HEK293 (cell line): ENCODE data around the gene NUP107.

Source experiments
- CTCF ChIA-PET: fragments of 350-600 bp; formaldehyde crosslinking; extraction: SDS; loops from one replicate; lab custom pipeline; 2021; ENCODE audit warnings: antibody characterized with exemption; lab: Yijun Ruan, JAX
- POLR2A ChIA-PET: fragments of 300-600 bp; formaldehyde crosslinking; extraction: SDS; loops from one replicate; lab custom pipeline; 2020; ENCODE audit warnings: antibody characterized with exemption, inconsistent platforms; lab: Yijun Ruan, JAX
- H3K27ac ChIP-seq: fragments of 200-500 bp; sonication (Bioruptor generic); 2 replicates; pipeline ENCODE4 v1.5.1; 2014; ENCODE audit warnings: low read depth, low read length, control low read depth, inconsistent platforms; ENCODE audit errors: extremely low read depth
- H3K36me3 ChIP-seq, 2 experiments: fragments of 200-500 bp in 1 of 2; sonication (Bioruptor generic) in 1 of 2; 1 replicate in 1 of 2; 2 replicates in 1 of 2; pipeline ENCODE4 v1.5.1; 2014 to 2017; ENCODE audit warnings: inconsistent platforms in 2 of 2, low read length in 2 of 2; ENCODE audit not compliant: control insufficient read depth in 2 of 2, insufficient read depth in 1 of 2
- H3K4me1 ChIP-seq: fragments of 200-500 bp; sonication (Bioruptor generic); 2 replicates; pipeline ENCODE4 v1.5.1; 2014; ENCODE audit warnings: mild to moderate bottlenecking, low read length, inconsistent platforms; ENCODE audit not compliant: control insufficient read depth, insufficient read depth
- H3K4me3 ChIP-seq: 2 replicates; pipeline ENCODE4 v1.5.1; 2011; ENCODE audit warnings: low read depth, mild to moderate bottlenecking, control low read depth, low read length, moderate library complexity
- H3K9me3 ChIP-seq: fragments of 200-500 bp; sonication (Bioruptor generic); 2 replicates; pipeline ENCODE4 v1.5.1; 2014; ENCODE audit warnings: low read depth, low read length, inconsistent platforms; ENCODE audit not compliant: control insufficient read depth, insufficient read depth
- BCL11B ChIP-seq: fragments of 450-650 bp; formaldehyde crosslinking; IDR thresholded peaks from 2 replicates; pipeline ENCODE4 v1.5.1; 2016; ENCODE audit warnings: low read depth, missing biosample characterization, missing genetic modification characterization
- ZBTB7A ChIP-seq: fragments of 450-650 bp; formaldehyde crosslinking; IDR thresholded peaks from 2 replicates; pipeline ENCODE4 v1.5.1; 2016; ENCODE audit warnings: low read depth, missing biosample characterization, missing genetic modification characterization
- ZFP69B ChIP-seq: fragments of 450-650 bp; formaldehyde crosslinking; IDR thresholded peaks from 2 replicates; pipeline ENCODE4 v1.5.1; 2016; ENCODE audit warnings: missing biosample characterization, missing genetic modification characterization
- ZIC2 ChIP-seq: fragments of 450-650 bp; formaldehyde crosslinking; IDR thresholded peaks from 2 replicates; pipeline ENCODE4 v1.5.1; 2016; ENCODE audit warnings: missing biosample characterization, missing genetic modification characterization
- ZNF140 ChIP-seq: fragments of 450-650 bp; formaldehyde crosslinking; IDR thresholded peaks from 2 replicates; pipeline ENCODE4 v1.5.1; 2016; ENCODE audit warnings: missing biosample characterization, missing genetic modification characterization
- ZNF155 ChIP-seq: fragments of 450-650 bp; formaldehyde crosslinking; IDR thresholded peaks from 2 replicates; pipeline ENCODE4 v1.5.1; 2016; ENCODE audit warnings: missing biosample characterization, missing genetic modification characterization
- ZNF214 ChIP-seq: fragments of 450-650 bp; formaldehyde crosslinking; IDR thresholded peaks from 2 replicates; pipeline ENCODE4 v1.5.1; 2017; ENCODE audit warnings: missing biosample characterization, mild to moderate bottlenecking, missing genetic modification characterization, borderline replicate concordance
- ZNF223 ChIP-seq: fragments of 450-650 bp; formaldehyde crosslinking; IDR thresholded peaks from 2 replicates; pipeline ENCODE4 v1.5.1; 2016; ENCODE audit warnings: missing biosample characterization, missing genetic modification characterization
- ZNF501 ChIP-seq: fragments of 450-650 bp; formaldehyde crosslinking; IDR thresholded peaks from 2 replicates; pipeline ENCODE4 v1.5.1; 2016; ENCODE audit warnings: missing biosample characterization, missing genetic modification characterization
- ZNF549 ChIP-seq: fragments of 450-650 bp; IDR thresholded peaks from 2 replicates; pipeline ENCODE4 v1.5.1; 2018; ENCODE audit warnings: missing biosample characterization, missing genetic modification characterization, mild to moderate bottlenecking, inconsistent platforms, moderate library complexity
- ZNF623 ChIP-seq: fragments of 450-650 bp; formaldehyde crosslinking; IDR thresholded peaks from 2 replicates; pipeline ENCODE4 v1.5.1; 2016; ENCODE audit warnings: missing biosample characterization, missing genetic modification characterization
- ZNF624 ChIP-seq: fragments of 450-650 bp; formaldehyde crosslinking; IDR thresholded peaks from 2 replicates; pipeline ENCODE4 v1.5.1; 2017; ENCODE audit warnings: missing biosample characterization, missing genetic modification characterization
- ZNF654 ChIP-seq: fragments of 450-650 bp; formaldehyde crosslinking; IDR thresholded peaks from 2 replicates; pipeline ENCODE4 v1.5.1; 2016; ENCODE audit warnings: low read depth, missing biosample characterization, missing genetic modification characterization
- ZNF658 ChIP-seq: fragments of 450-650 bp; formaldehyde crosslinking; IDR thresholded peaks from 2 replicates; pipeline ENCODE4; 2016; ENCODE audit warnings: missing biosample characterization, missing genetic modification characterization
- ZNF664 ChIP-seq: fragments of 450-650 bp; formaldehyde crosslinking; IDR thresholded peaks from 2 replicates; pipeline ENCODE4 v1.5.1; 2016; ENCODE audit warnings: missing biosample characterization, missing genetic modification characterization
- ZNF747 ChIP-seq: fragments of 450-650 bp; formaldehyde crosslinking; IDR thresholded peaks from 2 replicates; pipeline ENCODE4 v1.5.1; 2016; ENCODE audit warnings: missing biosample characterization, missing genetic modification characterization
- ZNF777 ChIP-seq: fragments of 450-650 bp; formaldehyde crosslinking; IDR thresholded peaks from 2 replicates; pipeline ENCODE4 v1.5.1; 2017; ENCODE audit warnings: missing biosample characterization, missing genetic modification characterization, borderline replicate concordance
- ZNF843 ChIP-seq: fragments of 450-650 bp; formaldehyde crosslinking; IDR thresholded peaks from 2 replicates; pipeline ENCODE4 v1.5.1; 2016; ENCODE audit warnings: missing biosample characterization, missing genetic modification characterization
- ZSCAN16 ChIP-seq: fragments of 450-650 bp; formaldehyde crosslinking; IDR thresholded peaks from 2 replicates; pipeline ENCODE4 v1.5.1; 2016; ENCODE audit warnings: missing biosample characterization, missing genetic modification characterization
- ZXDB ChIP-seq: fragments of 450-650 bp; formaldehyde crosslinking; IDR thresholded peaks from 2 replicates; pipeline ENCODE4 v1.5.1; 2016; ENCODE audit warnings: missing biosample characterization, missing genetic modification characterization
- TF ChIP-seq, protein P1 (sequence below): fragments of 450-650 bp; formaldehyde crosslinking; IDR thresholded peaks from 2 replicates; pipeline ENCODE4 v1.5.1; 2016; ENCODE audit warnings: missing biosample characterization, missing genetic modification characterization
- TF ChIP-seq, protein P2 (sequence below): fragments of 450-650 bp; formaldehyde crosslinking; IDR thresholded peaks from 2 replicates; pipeline ENCODE4 v1.5.1; 2016; ENCODE audit warnings: missing biosample characterization, missing genetic modification characterization

The NUP107 gene

DNA sequence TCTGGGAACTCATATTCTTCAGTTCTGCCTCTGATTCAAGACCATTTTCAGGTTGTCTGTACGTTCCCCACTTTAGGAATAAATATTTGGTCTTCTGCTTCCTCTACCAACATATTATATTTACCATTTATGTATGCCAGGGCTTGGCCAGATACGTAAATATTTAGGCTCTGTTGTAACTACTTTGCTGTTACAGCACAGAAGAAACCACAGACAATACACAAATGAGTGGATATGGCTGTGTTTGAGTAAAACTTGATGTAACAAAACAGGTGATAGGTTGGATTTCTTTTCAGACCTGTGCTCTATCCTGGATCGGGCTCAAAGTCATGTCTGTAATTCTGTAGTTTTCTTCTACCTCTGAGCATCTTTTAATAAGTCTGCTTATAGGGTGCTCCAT lies 38.6 kb upstream of the NUP107 start:
- no peak overlapping the region for H3K4me3 ChIP-seq
- no peak overlapping the region for H3K27ac ChIP-seq
- POLR2A ChIA-PET: interaction anchor here (0.6 kb wide), 1 partner anchor 542 kb away, joined by 3 read pairs; no protein-coding TSS in a partner anchor
- H3K36me3 ChIP-seq: peaks cover 32 to 35% of the 10 kb centered on the region in 2 experiments
- no peaks in the 10 kb centered on the region for H3K9me3 ChIP-seq
- TF ChIP-seq ZNF549 (tag by site-specific recombination) (no peak), ZNF223 (tag by site-specific recombination) (no peak), ZNF777 (tag by site-specific recombination) (no peak), ZNF658 (tag by site-specific recombination) (no peak)
- TF ChIP-seq, all 188 proteins: peak for 0
- CTCF ChIA-PET: no interaction called here
- no peaks in the 10 kb centered on the region for H3K4me1 ChIP-seq

DNA sequence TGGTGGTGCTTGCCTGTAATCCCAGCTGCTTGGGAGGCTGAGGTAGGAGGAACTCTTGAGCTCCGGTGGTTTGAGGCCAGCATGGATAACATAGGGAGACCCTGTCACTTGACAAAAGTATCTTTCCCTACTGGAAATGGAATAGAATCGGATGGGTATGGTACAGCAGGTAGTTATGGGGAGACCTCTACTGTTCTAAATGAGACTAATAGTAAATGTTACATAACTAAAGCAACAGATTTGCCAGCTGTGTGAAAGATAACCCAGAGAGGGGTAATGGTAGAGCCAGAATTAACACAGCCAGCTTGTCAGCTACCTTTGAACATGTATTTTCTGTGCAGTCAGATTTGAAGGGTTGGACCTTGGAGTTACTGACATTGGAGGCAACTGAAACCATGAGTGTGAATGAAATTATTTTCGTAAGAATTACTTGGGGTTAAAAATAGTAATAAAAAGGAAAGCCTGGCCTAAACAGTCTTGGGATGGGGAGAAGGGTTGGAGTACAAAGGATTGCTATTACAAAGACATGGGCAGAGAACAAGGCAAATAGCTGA lies 21.7 kb upstream of the NUP107 start:
- Histone ChIP-seq H3K9me3 (no peaks in the 10 kb centered on the region), H3K4me3 (no peak overlapping the region), H3K27ac (no peak overlapping the region), H3K4me1 (no peaks in the 10 kb centered on the region), H3K36me3 (peaks cover 5 to 21% of the 10 kb centered on the region in 2 experiments; a peak in 2 of 3 replicates)
- POLR2A ChIA-PET: no interaction called here
- TF ChIP-seq, protein P1, sequence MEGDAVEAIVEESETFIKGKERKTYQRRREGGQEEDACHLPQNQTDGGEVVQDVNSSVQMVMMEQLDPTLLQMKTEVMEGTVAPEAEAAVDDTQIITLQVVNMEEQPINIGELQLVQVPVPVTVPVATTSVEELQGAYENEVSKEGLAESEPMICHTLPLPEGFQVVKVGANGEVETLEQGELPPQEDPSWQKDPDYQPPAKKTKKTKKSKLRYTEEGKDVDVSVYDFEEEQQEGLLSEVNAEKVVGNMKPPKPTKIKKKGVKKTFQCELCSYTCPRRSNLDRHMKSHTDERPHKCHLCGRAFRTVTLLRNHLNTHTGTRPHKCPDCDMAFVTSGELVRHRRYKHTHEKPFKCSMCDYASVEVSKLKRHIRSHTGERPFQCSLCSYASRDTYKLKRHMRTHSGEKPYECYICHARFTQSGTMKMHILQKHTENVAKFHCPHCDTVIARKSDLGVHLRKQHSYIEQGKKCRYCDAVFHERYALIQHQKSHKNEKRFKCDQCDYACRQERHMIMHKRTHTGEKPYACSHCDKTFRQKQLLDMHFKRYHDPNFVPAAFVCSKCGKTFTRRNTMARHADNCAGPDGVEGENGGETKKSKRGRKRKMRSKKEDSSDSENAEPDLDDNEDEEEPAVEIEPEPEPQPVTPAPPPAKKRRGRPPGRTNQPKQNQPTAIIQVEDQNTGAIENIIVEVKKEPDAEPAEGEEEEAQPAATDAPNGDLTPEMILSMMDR (tag by site-specific recombination): peak; percentile 21; the same call in 1 of the 2 replicates
- TF ChIP-seq ZFP69B (no peak), ZNF664 (tag by site-specific recombination) (peak; percentile 70), ZNF654 (tag by site-specific recombination) (peak; percentile 54)
- CTCF ChIA-PET: no interaction called here

DNA sequence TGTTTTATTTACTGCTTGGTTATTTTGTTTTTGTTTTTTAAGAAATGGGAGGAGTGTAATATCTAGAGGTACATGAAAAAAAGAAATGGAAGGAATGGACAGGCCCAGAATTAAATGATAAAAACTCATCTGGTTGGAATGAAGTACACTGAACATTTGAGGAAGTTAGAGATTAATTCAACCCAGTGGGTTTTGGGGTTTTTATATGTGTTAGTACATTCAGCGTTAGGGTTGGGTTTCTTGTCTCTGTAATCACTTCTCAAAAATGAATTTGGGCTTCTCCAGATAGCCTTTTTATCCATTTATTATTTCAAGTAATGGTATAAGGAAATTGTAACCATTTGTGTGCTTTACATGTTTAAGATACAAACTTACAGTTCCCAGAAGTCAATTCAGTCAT lies 19.5 kb upstream of the NUP107 start:
- TF ChIP-seq ZNF155 (tag by site-specific recombination) (no peak), BCL11B (tag by site-specific recombination) (no peak), ZNF140 (tag by site-specific recombination) (no peak), ZNF623 (tag by site-specific recombination) (no peak), ZNF747 (no peak), ZSCAN16 (tag by site-specific recombination) (no peak), ZNF843 (tag by site-specific recombination) (no peak), ZIC2 (tag by site-specific recombination) (no peak), ZXDB (tag by site-specific recombination) (no peak), ZBTB7A (tag by site-specific recombination) (no peak), ZNF501 (tag by site-specific recombination) (no peak), ZNF214 (tag by site-specific recombination) (no peak), ZNF624 (tag by site-specific recombination) (no peak)
- TF ChIP-seq, protein P2, sequence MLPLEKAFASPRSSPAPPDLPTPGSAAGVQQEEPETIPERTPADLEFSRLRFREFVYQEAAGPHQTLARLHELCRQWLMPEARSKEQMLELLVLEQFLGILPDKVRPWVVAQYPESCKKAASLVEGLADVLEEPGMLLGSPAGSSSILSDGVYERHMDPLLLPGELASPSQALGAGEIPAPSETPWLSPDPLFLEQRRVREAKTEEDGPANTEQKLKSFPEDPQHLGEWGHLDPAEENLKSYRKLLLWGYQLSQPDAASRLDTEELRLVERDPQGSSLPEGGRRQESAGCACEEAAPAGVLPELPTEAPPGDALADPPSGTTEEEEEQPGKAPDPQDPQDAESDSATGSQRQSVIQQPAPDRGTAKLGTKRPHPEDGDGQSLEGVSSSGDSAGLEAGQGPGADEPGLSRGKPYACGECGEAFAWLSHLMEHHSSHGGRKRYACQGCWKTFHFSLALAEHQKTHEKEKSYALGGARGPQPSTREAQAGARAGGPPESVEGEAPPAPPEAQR: no peak
- no peaks in the 10 kb centered on the region for H3K4me1 ChIP-seq
- H3K9me3 ChIP-seq: no peaks in the 10 kb centered on the region
- H3K27ac ChIP-seq: no peak overlapping the region
- peaks cover 5 to 8% of the 10 kb centered on the region in 2 experiments; a peak in 2 of 3 replicates for H3K36me3 ChIP-seq
- ChIA-PET CTCF (interaction anchor here (0.8 kb wide), 1 partner anchor 529 kb away, joined by 3 read pairs; no protein-coding TSS in a partner anchor), POLR2A (no interaction called here)
- no peak overlapping the region for H3K4me3 ChIP-seq
